K562 (cell line): ENCODE data around the gene OBSCN. TPM values are rescaled to one million over a fixed set of nuclear protein-coding genes. Genes with fewer than 3 reads are reported as not detected.

Source experiments
- CEBPG ChIP-seq, 3 experiments: fragments of 200-800 bp in 1 of 3; sonication (Bioruptor generic) in 1 of 3; sonication (generic) in 1 of 3; formaldehyde crosslinking in 1 of 3; IDR thresholded peaks in 2 of 3; conservative IDR thresholded peaks in 1 of 3; 2 replicates each; pipeline versions ENCODE4 v1.6.1 to v1.8.0; 2016 to 2022; ENCODE audit warnings: missing compliant biosample characterization in 2 of 3, missing genetic modification characterization in 2 of 3, mild to moderate bottlenecking in 1 of 3, missing genetic modification reagents in 1 of 3
- CTBP1 ChIP-seq: fragments of 450-650 bp; IDR thresholded peaks from 2 replicates; pipeline ENCODE4 v1.6.1; 2016; ENCODE audit warnings: borderline replicate concordance
- CXXC5 ChIP-seq: fragments of 250-450 bp; sonication (Bioruptor Pico); IDR thresholded peaks from 2 replicates; pipeline ENCODE4 v1.8.0; 2022; ENCODE audit warnings: inconsistent platforms, mild to moderate bottlenecking, moderate library complexity
- MCM3 ChIP-seq: fragments of 450-650 bp; IDR thresholded peaks from 2 replicates; pipeline ENCODE4 v1.6.1; 2016
- MIER1 ChIP-seq: fragments of 450-650 bp; IDR thresholded peaks from 2 replicates; pipeline ENCODE4 v1.6.1; 2016; ENCODE audit warnings: antibody characterized with exemption, mild to moderate bottlenecking, low read depth
- MTA2 ChIP-seq: fragments of 450-650 bp; IDR thresholded peaks from 2 replicates; pipeline ENCODE4 v1.6.1; 2016; ENCODE audit warnings: low read depth
- NFIC ChIP-seq: fragments of 450-650 bp; IDR thresholded peaks from 2 replicates; pipeline ENCODE4 v1.6.1; 2017; ENCODE audit warnings: mild to moderate bottlenecking, inconsistent platforms
- PML ChIP-seq: IDR thresholded peaks from 2 replicates; pipeline ENCODE4 v1.6.1; 2012; ENCODE audit warnings: low read length, inconsistent platforms
- RAD51 ChIP-seq: fragments of 450-650 bp; IDR thresholded peaks from 2 replicates; pipeline ENCODE4 v1.7.1; 2016; ENCODE audit warnings: low read depth, mild to moderate bottlenecking, borderline replicate concordance
- SMARCA4 ChIP-seq: fragments of 450-650 bp; IDR thresholded peaks from 2 replicates; pipeline ENCODE4 v1.6.1; 2016
- STAT5A ChIP-seq: IDR thresholded peaks from 2 replicates; pipeline ENCODE4 v1.6.1; 2012; ENCODE audit warnings: low read length, inconsistent platforms, borderline replicate concordance
- TAF1 ChIP-seq: IDR thresholded peaks from 2 replicates; pipeline ENCODE4 v1.6.1; 2011; ENCODE audit warnings: mild to moderate bottlenecking, low read length, moderate library complexity; ENCODE audit not compliant: insufficient read depth, control insufficient read depth, severe bottlenecking; ENCODE audit errors: extremely low read depth
- TBL1XR1 ChIP-seq, 2 experiments: IDR thresholded peaks; 2 replicates each; pipeline ENCODE4 v1.6.1; 2012; ENCODE audit warnings: improper control_type of control experiment in 2 of 2, low read length in 2 of 2, mild to moderate bottlenecking in 1 of 2
- polyA plus RNA-seq, 8 experiments: library from polyadenylated mRNA; depleted of rRNA in 4 of 8; stranded (reverse) in 5 of 8; unstranded in 3 of 8; fragments of >200 nt; fragmentation: Nextera tagmentation in 2 of 8; fragmentation: Illumina TruSeq in 1 of 8; extraction: Ambion mirVana in 2 of 8; extraction: Trizol in 1 of 8; gene quantifications; 2 replicates each; pipeline versions ENCODE4 v1.2.1 to v1.2.3, GENCODE V29; 2011 to 2014; ENCODE audit warnings: inconsistent platforms in 1 of 8, missing spikeins in 1 of 8
- total RNA-seq, 7 experiments: library from RNA; depleted of rRNA in 6 of 7; stranded (reverse); fragments of >200 nt in 6 of 7; fragmentation: Illumina TruSeq in 2 of 7; extraction: Trizol in 2 of 7; gene quantifications; 2 replicates each; pipeline versions ENCODE4 v1.2.1 to v1.2.3, GENCODE V29; 2011 to 2021; ENCODE audit warnings: low replicate concordance in 1 of 7
- TF ChIP-seq, protein P1 (sequence below): sonication (generic); formaldehyde crosslinking; IDR thresholded peaks from 2 replicates; pipeline ENCODE4 v1.9.0; 2022; ENCODE audit warnings: mild to moderate bottlenecking, missing genetic modification reagents
- TF ChIP-seq, protein P2 (sequence below): IDR thresholded peaks from 3 replicates; pipeline ENCODE4 v1.6.1; 2011; ENCODE audit warnings: borderline replicate concordance, mild to moderate bottlenecking, moderate library complexity; ENCODE audit not compliant: insufficient read length; ENCODE audit errors: extremely low read depth
- TF ChIP-seq, protein P3 (sequence below), 3 experiments: IDR thresholded peaks in 2 of 3; conservative IDR thresholded peaks in 1 of 3; 2 replicates each; pipeline ENCODE4 v1.5.1; 2011 to 2012; ENCODE audit warnings: low read length in 3 of 3, mild to moderate bottlenecking in 3 of 3, control low read depth in 2 of 3, improper control_type of control experiment in 1 of 3, inconsistent platforms in 1 of 3, low read depth in 1 of 3, mixed read lengths in 1 of 3, moderate library complexity in 1 of 3; ENCODE audit not compliant: insufficient read depth in 2 of 3
- TF ChIP-seq, protein P4 (sequence below), 2 experiments: fragments of 450-650 bp; IDR thresholded peaks; 2 replicates each; pipeline ENCODE4 v1.6.1; 2016

OBSCN gene
- total and polyA plus RNA-seq, 9 of the 15 experiments (the other 6 are each of a cell fraction or from before 2014, with no cell fraction given), result 0.18 to 19.7 (median 3.6) TPM

DNA sequence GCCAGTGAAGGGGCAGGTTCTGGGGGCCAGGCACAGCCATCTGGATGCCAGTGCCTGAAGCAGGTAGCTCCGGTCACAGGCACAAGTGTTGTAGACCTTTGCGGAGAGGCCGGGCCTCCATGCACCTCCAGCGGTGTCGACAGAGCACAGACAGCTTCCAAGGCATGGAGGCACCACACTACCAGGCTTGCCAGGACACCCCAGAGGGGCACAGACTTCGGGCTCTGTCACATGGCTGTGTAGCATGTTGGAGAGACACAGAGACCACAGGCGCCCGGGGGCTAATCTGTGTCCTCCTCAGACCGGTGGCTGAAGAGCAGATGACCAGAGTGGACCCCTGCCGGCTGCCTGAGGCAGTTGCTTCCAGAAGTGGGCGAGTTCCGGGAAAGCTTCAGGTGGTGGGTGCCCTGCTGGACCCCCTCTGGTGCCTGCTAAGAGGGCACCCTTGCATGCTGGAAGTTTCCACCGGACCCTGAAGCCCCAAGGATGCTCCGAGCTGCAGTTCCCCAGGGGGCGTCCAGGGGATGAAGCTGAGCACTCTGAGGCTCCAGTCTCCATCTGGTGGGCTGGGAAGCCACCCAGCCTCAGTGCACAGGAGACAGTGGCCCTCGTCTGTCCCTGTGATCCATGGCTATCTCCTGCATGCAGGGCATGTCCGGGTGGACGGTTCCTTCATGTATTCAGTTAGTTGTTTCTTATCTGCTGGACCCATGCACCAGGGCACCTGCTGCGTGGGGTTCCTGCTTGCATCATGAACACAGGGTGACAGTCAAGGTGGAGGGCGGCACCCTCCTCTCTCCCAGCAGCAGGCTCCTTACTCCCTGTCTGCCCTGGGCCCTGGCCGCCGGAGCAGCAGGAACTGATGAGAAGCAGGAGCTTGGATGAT lies 82.4 kb downstream of the OBSCN start (continued):
- TF ChIP-seq CTBP1 (peak; percentile 42; the same call in 1 of the 2 replicates), STAT5A (peak; percentile 79), RAD51 (no peak), CXXC5 (CRISPR knock-in tag) (peak; percentile 67), TBL1XR1 (IDR thresholded peaks at IDR 0.05; ENCODE audit: low read length in 2 of 2) (peak; percentile 39 to 49; a peak in 2 of 4 replicates), CEBPG (CRISPR knock-in tag; IDR thresholded peaks at IDR 0.05) (peak; percentile 66; the same call in 1 of the 2 replicates), CEBPG (tag; conservative IDR thresholded peaks at IDR 0.05 in 1 of 2, IDR thresholded peaks at IDR 0.05 in 1 of 2) (no peak), SMARCA4 (0 out of 2 replicates have a peak, but pooled peaks have one; percentile 56), MTA2 (peak; percentile 74), MIER1 (no peak), PML (peak; percentile 78; the same call in 1 of the 2 replicates), NFIC (peak; percentile 78), TAF1 (peak; percentile 13), MCM3 (no peak)
- TF ChIP-seq, protein P1, sequence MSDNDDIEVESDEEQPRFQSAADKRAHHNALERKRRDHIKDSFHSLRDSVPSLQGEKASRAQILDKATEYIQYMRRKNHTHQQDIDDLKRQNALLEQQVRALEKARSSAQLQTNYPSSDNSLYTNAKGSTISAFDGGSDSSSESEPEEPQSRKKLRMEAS (CRISPR knock-in tag), result peak; percentile 37; the same call in 1 of the 2 replicates
- TF ChIP-seq, protein P2, sequence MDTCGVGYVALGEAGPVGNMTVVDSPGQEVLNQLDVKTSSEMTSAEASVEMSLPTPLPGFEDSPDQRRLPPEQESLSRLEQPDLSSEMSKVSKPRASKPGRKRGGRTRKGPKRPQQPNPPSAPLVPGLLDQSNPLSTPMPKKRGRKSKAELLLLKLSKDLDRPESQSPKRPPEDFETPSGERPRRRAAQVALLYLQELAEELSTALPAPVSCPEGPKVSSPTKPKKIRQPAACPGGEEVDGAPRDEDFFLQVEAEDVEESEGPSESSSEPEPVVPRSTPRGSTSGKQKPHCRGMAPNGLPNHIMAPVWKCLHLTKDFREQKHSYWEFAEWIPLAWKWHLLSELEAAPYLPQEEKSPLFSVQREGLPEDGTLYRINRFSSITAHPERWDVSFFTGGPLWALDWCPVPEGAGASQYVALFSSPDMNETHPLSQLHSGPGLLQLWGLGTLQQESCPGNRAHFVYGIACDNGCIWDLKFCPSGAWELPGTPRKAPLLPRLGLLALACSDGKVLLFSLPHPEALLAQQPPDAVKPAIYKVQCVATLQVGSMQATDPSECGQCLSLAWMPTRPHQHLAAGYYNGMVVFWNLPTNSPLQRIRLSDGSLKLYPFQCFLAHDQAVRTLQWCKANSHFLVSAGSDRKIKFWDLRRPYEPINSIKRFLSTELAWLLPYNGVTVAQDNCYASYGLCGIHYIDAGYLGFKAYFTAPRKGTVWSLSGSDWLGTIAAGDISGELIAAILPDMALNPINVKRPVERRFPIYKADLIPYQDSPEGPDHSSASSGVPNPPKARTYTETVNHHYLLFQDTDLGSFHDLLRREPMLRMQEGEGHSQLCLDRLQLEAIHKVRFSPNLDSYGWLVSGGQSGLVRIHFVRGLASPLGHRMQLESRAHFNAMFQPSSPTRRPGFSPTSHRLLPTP, result no peak
- TF ChIP-seq, protein P3, sequence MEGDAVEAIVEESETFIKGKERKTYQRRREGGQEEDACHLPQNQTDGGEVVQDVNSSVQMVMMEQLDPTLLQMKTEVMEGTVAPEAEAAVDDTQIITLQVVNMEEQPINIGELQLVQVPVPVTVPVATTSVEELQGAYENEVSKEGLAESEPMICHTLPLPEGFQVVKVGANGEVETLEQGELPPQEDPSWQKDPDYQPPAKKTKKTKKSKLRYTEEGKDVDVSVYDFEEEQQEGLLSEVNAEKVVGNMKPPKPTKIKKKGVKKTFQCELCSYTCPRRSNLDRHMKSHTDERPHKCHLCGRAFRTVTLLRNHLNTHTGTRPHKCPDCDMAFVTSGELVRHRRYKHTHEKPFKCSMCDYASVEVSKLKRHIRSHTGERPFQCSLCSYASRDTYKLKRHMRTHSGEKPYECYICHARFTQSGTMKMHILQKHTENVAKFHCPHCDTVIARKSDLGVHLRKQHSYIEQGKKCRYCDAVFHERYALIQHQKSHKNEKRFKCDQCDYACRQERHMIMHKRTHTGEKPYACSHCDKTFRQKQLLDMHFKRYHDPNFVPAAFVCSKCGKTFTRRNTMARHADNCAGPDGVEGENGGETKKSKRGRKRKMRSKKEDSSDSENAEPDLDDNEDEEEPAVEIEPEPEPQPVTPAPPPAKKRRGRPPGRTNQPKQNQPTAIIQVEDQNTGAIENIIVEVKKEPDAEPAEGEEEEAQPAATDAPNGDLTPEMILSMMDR (IDR thresholded peaks at IDR 0.05 in 2 of 3, conservative IDR thresholded peaks at IDR 0.05 in 1 of 3; ENCODE audit: insufficient read depth in 2 of 3, low read depth in 1 of 3, low read length in 3 of 3), result peak; percentile 42 to 62 (median 56)
- TF ChIP-seq, protein P4, sequence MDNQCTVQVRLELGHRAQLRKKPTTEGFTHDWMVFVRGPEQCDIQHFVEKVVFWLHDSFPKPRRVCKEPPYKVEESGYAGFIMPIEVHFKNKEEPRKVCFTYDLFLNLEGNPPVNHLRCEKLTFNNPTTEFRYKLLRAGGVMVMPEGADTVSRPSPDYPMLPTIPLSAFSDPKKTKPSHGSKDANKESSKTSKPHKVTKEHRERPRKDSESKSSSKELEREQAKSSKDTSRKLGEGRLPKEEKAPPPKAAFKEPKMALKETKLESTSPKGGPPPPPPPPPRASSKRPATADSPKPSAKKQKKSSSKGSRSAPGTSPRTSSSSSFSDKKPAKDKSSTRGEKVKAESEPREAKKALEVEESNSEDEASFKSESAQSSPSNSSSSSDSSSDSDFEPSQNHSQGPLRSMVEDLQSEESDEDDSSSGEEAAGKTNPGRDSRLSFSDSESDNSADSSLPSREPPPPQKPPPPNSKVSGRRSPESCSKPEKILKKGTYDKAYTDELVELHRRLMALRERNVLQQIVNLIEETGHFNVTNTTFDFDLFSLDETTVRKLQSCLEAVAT (IDR thresholded peaks at IDR 0.05), result no peak
